HG02763 (cell line): ENCODE results near the gene ZMYM2.

Experiments used
- ATAC-seq: cut with Tn5 transposase; IDR thresholded peaks from one replicate; pipeline ENCODE4 v1.9.1; 2021; ENCODE audit warnings: mild to moderate bottlenecking, moderate library complexity; ENCODE audit not compliant: unreplicated experiment

ZMYM2 gene

DNA sequence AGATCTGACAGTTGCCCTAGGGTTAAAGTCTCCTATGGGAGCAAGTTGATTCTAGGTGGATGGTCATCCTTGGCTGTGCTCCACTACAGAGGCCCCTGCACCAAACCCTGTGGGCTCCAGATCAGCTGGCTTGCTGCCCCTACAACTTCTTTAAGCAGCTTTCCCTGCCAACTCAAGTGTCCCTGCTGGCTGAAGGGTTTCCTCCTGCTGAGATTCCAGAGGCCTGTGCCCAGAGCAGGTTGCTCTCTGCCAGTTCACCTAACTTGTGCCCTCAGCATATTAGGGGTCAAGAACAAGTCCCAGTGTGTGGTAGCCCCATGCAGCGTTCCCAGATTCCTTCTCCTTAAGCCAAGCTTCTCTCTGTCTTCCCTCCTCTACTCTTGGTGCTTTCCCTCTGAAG lies 85.6 kb downstream of the ZMYM2 start:
- ATAC-seq = no peak

DNA sequence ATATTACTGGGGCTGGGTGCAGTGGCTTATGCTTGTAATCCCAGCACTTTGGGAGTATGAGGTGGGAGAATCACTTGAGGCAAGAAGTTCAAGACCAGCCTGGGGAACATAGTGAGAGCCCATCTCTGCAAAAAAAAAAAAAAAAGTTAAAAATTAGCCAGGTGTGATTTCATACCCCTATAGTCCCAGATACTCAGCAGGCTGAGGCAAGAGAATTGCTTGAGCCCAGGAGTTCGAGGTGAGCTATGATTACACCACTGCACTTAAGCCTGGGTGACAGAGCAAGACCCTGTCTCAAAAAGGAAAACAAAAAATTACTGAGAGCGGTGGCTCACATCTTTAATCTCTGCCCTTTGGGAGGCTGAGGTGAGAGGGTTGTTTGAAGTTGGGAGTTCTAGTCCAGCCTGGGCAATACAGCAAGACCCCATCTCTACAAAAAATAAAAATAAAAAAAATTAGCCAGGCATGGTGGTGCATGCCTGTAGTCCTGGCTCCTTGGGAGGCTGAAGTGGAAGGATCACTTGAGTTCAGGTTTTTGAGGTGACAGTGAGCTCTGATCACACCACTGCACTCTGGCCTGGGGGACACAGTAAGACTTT lies 87.5 kb downstream of the ZMYM2 start:
- no peak for ATAC-seq

DNA sequence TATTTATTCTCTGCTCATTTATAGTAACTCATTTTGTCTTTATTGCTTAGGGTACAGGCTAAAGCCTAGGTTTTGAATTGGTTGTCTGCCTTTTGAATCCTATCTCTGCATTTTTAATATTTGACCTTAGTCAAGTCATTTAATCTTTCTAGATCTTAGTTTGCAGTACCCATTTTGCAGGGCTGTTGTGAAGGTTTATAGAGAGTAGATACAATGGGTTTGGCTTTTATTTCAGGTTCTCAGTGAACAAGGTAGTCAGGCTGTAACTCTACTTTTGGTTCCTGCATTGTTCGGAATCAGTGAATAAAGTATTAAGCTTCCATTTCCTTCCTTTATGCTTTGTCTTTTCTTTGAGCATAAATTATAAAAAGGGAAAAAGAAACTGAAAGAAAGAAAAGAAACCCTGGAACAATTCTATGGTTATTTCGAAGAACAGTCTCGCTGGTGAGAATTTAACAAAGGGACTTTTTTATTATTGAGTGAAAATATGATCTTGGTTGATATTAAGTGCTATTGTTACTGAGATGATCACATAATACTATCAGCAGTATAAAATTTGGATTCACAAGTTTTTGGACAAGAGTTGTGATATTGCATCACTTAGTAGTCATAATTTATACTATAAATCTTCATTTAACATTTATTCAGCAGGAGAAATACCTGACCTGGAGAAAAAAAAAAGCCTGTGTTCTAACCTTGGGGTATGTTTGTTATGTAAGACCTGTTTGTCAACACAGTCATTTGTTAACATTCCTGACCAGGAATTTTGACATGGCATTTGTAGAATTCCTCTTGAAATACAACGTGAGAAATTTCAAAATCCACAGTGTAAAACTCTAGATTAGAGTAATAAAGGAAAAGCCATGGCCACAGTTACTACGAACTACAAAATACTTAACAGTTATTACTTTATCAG lies 91.3 kb downstream of the ZMYM2 start:
- no peak for ATAC-seq

DNA sequence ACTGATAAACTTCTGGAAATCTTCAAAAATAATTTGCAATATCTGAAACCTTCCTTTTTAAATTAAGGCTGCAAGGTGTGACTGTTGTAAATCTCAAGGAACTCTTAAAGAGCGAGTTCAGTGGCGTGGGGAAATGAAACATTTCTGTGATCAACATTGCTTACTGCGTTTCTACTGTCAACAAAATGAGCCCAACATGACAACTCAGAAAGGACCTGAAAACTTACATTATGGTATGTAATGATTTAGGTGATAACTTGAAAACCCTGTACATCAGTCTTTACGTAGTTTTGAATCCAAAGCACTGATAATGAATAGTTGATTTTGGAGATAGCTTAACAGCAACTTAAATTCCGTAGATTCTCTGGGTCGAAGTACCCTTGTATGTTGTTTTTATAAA lies 92.8 kb downstream of the ZMYM2 start:
- no peak for ATAC-seq

DNA sequence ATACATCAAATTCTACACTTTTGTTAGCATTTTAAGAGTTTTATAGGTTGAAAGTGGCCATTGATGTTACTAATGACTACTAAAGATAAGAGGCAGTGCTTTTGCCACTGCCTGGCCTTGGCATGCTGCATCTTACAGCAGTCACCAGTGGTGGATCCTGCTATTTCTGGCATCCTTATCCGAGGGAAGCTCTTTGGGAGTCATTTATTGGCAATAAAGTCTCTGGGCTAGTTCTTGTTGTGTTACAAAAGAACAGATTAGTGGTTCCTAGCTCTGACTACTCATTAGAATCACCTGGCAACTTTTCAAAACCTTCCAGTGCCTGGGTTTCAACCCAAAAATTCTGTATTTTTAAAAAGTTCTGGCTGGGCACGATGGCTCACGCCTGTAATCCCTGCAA lies 94.5 kb downstream of the ZMYM2 start:
- no peak for ATAC-seq

DNA sequence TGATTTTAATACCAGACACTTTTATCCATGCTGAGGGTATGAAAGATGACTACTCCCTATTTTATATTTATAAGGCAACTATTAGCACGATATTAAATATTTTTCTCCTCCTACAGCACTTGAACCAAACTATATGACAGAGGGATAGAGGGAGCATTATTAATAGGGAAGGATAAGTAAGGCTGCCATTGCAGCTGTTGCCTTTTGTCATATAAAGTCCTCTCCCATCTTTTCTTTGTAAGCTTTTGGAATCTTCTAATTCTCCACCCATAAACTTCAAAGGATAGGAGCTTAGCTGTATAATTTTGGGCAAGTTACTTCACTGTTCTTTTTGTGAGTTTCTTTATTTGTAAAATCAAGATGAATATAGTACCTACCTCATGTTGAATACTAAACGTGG lies 95.4 kb downstream of the ZMYM2 start:
- no peak for ATAC-seq

DNA sequence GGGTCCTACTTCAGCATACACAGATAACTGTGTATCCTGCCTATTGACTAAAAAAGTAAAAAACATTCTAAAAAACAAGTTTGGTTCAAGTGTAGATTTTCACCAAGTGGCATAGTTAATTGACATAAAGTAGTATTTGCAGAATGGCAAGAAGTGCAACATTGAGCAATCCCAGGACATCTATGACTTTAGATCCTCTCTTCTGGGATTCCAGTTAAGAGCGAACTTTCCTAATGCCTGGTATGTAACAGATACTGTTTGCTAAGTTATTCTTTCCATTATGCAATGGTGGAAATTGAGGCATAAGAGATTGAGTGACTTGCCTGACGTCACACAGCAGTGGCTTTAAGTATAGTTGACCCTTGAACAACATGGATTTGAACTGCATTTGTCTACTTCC lies 96.1 kb downstream of the ZMYM2 start:
- no peak for ATAC-seq

DNA sequence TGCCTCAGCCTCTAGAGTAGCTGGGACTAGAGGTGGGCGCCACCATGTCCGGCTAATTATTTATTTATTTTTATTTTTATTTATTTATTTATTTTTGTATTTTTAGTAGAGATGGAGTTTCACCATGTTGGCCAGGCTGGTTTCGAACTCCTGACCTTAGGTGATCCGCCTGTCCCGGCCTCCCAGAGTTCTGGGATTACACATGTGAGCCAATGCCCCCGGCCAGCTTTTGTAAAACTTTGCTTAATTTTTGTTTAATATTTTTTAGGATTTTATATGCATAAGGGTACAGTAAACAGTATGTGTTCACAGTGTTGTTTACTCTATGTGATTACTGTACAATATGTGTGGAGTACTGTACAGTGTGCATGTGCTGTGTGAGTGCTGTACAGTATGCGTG lies 98.7 kb downstream of the ZMYM2 start:
- ATAC-seq = no peak

DNA sequence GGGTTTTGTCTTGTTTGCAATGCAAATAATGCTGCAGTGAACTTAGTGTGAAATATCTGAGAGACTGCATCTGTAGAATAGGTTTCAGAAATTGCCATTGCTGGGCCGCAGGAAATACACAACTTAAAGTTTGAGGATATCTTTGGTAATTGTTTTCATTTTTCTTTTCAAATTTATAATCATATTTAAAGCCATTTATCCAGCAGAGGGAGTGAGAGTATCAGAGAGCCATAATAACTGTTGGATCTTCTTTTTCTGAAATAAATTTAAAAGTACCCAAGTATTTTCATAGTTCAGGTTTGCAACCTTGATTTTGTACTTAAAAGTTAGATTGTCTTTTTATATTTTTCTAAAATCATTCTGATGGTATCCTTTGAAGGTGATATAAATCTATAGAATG lies 99.4 kb downstream of the ZMYM2 start:
- ATAC-seq = no peak

DNA sequence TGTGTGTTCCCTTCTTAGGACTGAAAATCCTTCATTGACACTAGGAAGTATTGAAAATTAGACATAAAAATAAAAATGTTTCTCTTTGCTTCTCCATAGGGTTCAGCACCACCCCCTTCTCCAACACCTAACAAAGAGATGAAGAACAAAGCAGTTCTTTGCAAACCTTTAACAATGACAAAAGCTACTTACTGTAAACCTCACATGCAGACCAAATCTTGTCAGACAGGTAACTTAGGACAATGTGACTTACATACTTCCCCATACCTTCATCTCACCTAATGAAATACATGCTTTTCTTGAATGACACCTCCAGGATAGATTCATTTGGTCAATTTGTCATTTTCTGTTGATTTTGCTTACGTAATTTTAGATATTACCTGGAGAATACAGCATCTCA lies 99.9 kb downstream of the ZMYM2 start:
- ATAC-seq = no peak

DNA sequence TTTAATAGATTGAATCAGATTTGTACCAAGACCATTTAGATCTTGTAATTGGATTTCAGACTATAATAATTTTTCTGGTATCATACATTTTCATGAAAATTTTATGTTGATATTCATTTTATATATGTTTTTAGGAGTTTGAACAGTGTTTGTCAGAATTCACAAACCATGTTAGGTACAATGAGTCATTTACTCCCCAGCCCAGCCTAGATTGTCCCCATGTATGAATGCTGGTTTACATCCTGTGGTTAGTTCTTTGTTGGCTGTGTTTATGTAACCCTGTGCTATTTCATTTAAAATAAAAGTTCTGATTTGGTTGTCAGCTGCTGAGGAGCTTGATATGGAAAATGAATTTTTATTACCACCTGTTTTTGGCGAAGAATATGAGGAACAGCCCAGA lies 105.6 kb downstream of the ZMYM2 start:
- ATAC-seq = no peak

DNA sequence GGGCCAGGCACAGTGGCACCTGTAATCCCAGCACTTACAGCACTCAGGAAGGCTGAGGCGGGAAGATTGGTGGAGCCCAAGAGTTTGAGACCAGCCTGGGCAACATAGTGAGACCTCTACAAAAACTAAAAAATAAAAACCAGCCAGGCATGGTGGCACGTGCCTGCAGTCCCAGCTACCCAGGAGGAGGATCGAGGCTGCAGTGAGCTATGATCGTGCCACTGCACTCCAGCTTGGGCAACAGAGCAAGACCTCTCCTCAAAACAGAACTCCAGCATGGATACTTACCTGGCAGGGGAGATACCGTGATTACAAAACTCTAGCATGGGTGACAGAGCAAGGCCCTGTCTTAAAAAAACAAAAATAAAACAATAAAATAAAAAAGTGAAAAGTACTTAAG lies 107.0 kb downstream of the ZMYM2 start:
- no peak for ATAC-seq

DNA sequence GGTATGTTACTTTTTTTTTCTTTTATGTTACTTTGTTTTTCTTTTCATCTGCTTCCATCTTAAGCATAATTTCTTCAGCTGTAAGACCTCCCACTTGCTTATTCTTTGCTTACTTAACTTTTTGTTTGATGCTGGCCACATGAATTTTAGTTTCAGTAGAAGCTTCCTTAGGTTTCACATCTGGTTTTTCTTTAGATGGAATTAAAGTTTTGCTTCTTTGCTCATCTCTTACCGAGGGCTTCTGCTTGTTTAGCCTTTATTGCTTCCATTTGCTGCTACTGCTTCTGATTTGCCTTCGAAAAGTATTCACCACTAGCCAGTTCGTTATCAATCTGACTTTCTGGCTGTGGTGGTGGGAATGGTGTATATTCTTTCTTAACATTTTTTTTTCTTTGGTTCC lies 111.4 kb downstream of the ZMYM2 start:
- no peak for ATAC-seq

DNA sequence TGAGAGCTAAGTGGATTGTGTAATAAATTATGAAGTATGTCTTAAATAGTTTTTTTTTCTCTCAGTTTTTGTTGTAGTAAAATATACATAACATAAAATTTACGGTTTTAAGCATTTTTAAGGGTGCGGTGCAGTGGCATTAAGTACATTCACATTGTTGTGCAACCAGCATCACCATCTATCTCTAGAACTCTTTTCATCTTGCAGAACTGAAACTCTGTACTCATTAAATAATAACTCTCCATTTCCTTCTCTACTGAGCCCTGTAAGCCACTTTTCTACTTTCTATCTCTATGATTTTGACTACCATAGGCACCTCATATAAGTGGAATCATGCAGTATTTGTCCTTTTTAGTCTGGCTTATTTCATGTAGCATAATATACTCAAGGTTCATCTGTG lies 115.2 kb downstream of the ZMYM2 start:
- peak; percentile 66 for ATAC-seq

DNA sequence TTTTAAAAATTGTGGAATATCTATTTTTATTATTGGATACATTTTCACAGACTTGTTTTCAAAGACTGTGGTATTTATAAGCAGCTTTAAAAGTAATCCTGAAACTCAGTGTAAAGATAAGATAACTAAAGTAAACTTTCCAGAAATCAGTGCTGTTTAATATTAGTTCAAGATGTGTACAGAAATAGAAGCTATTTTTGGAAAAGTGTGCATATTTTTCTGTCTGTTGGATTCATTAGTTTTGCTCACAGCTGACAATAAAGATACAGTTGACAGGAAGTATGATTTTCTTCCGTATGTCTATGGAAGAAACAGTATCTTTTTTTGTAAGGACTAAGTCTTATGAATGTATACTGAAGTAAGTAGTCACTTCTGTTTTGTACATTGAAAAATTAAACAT lies 116.4 kb downstream of the ZMYM2 start:
- no peak for ATAC-seq

DNA sequence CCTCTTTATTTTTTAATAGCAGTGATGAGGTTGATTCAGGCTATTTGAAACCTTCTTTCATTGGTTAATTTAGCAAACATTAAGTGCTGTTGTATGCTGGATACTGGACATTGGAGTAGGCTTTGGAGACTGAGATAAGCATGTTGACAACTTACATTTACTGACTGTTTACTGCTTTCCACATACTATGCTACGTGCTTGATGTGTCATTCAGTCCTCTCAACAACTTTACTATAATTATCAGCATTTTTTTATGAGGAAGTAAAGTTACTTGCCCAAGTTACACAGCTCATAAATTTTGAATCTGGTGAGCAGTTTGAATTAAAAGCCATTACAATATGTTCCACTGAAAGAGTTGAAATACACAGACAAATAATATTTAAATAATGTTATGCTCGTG lies 118.6 kb downstream of the ZMYM2 start:
- no peak for ATAC-seq

DNA sequence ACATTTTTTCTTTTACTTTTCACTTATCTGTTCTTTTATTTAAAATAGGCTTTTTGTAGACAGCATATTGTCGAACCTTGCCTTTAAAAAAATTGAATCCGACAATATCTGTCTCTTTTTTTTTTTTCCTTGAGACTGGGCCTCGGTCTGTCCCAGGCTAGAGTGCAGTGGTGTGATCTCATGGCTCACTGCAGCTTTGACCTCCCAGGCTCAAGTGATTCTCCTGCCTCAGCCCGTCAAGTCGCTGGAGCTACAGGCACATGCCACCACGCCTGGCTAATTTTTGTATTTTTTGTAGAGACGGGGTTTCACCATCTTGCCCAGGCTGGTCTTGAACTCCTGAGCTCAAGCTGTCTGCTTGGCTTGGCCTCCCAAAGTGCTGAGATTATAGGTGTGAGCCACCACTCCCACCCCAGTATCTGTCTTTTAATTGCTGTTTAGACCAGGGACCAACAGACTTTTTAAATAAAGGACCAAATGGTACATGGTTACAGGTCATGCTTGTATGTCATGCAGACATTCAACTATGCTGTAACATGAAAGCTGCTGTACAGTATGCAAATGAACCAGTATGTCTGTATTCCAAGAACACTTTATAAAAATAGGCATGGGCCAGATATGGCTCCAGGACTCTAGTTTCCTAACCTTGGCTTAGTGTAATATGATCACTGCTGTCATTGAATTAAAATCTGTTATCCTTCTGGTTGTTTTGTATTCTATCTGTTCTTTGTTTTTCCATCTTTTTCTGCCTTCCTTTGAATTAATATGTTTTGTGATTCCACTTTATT lies 122.0 kb downstream of the ZMYM2 start:
- ATAC-seq = no peak

DNA sequence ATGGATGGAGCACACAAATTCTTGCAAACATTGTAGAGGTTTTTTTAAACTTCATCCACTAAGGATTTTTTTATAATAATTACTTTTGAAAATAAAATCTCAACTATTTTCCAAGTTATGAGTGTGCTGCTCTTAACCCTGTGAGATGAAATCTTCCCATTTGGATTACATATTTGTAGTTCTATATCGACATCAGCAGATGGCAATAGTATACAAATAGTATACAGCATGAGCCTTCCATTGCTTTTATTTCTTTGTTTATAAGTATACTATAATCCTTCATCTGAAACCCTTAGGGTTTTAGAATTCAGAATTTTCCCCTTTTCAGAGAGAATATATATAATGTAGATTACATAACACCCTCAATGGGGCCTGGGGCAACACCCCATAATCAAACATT lies 131.8 kb downstream of the ZMYM2 start:
- no peak for ATAC-seq

DNA sequence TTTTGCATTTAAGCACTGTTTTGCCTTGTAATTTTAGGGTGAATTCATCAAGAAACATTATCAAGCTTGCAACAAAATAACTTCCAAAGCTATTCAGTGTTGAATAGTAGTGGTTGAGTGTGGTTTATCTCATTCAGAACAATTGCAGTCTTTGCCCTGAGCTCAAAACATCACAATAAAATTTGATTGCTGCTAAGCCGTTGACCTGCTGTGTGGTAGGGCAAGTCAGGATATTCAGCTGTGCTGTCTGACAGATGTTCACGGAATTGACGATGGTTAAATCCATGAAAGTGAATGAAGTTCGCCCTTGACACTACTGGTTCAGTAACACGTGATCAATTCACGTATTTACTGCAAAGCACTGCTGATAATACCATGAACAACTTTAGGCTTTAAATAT lies 135.4 kb downstream of the ZMYM2 start:
- no peak for ATAC-seq

DNA sequence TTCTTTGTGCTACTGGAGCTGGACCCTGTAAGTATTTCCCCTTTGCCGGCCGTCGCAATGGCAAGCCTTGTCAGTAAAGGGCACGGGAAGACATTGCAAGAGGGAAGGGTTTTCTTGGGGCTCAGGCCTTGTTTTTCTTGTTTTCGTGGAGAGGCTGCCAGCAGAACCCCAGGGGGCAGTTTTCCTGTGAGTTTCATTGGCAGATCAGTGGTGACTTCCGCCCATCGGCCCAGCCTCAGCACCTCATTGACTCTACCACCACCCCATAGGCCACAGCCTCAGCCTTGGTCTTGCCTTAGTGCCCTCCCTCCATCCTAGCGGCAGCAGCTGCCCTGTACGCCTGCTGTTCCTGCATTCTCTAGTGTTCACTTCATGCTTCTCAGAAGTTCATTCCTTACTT lies 140.8 kb downstream of the ZMYM2 start:
- no peak for ATAC-seq

DNA sequence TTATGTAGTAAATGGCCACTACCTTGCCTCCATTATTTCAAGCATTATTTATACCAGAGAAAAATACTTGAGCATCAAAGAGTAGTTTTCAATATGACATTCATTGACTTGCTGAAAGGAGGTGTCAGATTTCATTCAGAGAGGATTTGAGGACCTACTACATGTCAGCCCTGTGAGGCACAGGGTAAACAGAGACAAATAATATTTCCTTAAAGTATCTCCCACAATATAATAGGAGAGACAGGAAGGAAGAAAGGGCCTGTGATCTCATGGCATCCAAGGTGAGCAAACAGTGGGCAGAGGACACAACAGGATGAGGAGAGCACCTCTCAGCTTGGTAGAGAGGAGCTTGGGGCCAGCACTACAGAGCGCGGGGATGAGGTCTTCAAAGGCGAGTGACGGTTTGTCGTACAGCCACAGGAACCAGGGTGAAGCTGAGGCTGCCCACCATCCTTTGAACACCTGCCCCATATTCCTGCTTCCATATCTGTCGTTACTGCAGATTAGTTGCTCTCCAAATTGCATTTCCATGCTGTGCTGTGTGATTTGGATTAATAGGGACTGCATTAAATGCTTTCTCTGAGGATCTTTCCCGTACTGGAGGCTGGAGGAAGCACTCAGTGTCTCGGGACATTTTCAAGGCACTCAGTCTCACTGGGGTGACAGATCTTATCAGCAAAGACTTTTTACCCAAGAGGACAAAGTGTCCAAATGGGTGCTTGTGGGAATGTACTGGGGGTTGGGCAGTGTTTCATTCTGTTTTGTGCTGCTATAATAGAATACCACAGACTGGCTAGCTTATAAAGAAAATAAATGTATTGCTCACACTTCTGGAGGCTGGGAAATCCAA lies 143.2 kb downstream of the ZMYM2 start:
- ATAC-seq = no peak
